KMS-11 (cell line): ENCODE results near the gene PCED1B.

Source experiments
- H2AFZ ChIP-seq: fragments of 200-600 bp; sonication (generic); 2 replicates; pipeline ENCODE4 v1.6.1; 2016; ENCODE audit warnings: antibody characterized with exemption, mixed run types, low read depth
- H3K27ac ChIP-seq: fragments of 200-600 bp; sonication (generic); 2 replicates; pipeline ENCODE4 v1.6.1; 2016; ENCODE audit warnings: mild to moderate bottlenecking, mixed run types
- H3K27me3 ChIP-seq: fragments of 200-600 bp; sonication (generic); 2 replicates; pipeline ENCODE4 v1.6.1; 2017; ENCODE audit warnings: mild to moderate bottlenecking, low read depth, mixed run types, moderate library complexity; ENCODE audit not compliant: insufficient read depth
- H3K36me3 ChIP-seq: fragments of 200-600 bp; sonication (generic); 2 replicates; pipeline ENCODE4 v1.6.1; 2017; ENCODE audit warnings: mild to moderate bottlenecking, mixed run types; ENCODE audit not compliant: insufficient read depth
- H3K4me1 ChIP-seq: fragments of 200-600 bp; sonication (generic); 2 replicates; pipeline ENCODE4 v1.6.1; 2016; ENCODE audit warnings: mild to moderate bottlenecking, low read depth, mixed run types; ENCODE audit not compliant: poor library complexity, severe bottlenecking
- H3K4me2 ChIP-seq: fragments of 200-600 bp; sonication (generic); 2 replicates; pipeline ENCODE4 v1.7.0; 2016; ENCODE audit warnings: mild to moderate bottlenecking, mixed run types
- H3K4me3 ChIP-seq: fragments of 200-600 bp; sonication (generic); IDR thresholded peaks from 2 replicates; pipeline ENCODE4 v1.6.1; 2017; ENCODE audit warnings: low read depth, low read length, mixed read lengths; ENCODE audit not compliant: insufficient read depth
- H3K79me2 ChIP-seq: fragments of 200-600 bp; sonication (generic); 2 replicates; pipeline ENCODE4 v1.6.1; 2016; ENCODE audit warnings: low read depth, mixed run types; ENCODE audit not compliant: insufficient read depth
- H3K9ac ChIP-seq: fragments of 200-600 bp; sonication (generic); 2 replicates; pipeline ENCODE4 v1.6.1; 2016; ENCODE audit warnings: mild to moderate bottlenecking, mixed run types
- H4K20me1 ChIP-seq: fragments of 200-600 bp; sonication (generic); 2 replicates; pipeline ENCODE4 v1.6.1; 2016; ENCODE audit warnings: mild to moderate bottlenecking, mixed run types; ENCODE audit not compliant: insufficient read depth
- CTCF ChIP-seq: fragments of 200-600 bp; sonication (generic); conservative IDR thresholded peaks from 2 replicates; pipeline ENCODE4 v1.6.1; 2017; ENCODE audit warnings: low read depth, mild to moderate bottlenecking, antibody characterized with exemption, low read length, moderate library complexity, mixed read lengths

The PCED1B gene

DNA sequence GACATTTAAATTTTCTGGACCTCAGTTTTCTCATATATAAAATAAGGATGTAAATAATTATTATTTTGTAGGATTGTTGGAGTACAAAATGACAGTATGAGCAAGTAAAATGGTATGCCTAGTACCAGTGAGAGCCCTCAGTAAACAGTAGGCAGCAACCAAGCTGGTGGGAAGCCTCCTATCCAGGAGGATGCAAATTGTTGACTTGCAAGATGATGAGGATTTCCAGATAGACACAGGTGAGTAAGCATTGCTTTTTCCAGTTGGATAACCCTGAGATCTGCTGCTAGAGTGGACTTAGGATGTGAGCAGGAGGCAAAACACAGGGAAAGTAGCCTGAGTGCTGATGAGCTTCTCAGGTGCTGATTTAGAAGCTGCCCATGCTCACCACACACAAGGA lies 28.5 kb downstream of the PCED1B start:
- Histone ChIP-seq H3K79me2 (no peaks in the 10 kb centered on the region), H4K20me1 (no peaks in the 10 kb centered on the region), H3K27me3 (no peaks in the 10 kb centered on the region), H3K4me3 (no peak overlapping the region), H3K4me1 (no peaks in the 10 kb centered on the region), H3K36me3 (no peaks in the 10 kb centered on the region), H3K9ac (no peak overlapping the region), H3K4me2 (no peak overlapping the region), H3K27ac (no peak overlapping the region), H2AFZ (no peak overlapping the region)
- no peak for TF ChIP-seq CTCF

GRCh38 chr12:47110011-47110541 lies 30.7 kb downstream of the PCED1B start:
- H3K27me3 ChIP-seq: no peaks in the 10 kb centered on the region
- H3K79me2 ChIP-seq: no peaks in the 10 kb centered on the region
- no peak for TF ChIP-seq CTCF

DNA sequence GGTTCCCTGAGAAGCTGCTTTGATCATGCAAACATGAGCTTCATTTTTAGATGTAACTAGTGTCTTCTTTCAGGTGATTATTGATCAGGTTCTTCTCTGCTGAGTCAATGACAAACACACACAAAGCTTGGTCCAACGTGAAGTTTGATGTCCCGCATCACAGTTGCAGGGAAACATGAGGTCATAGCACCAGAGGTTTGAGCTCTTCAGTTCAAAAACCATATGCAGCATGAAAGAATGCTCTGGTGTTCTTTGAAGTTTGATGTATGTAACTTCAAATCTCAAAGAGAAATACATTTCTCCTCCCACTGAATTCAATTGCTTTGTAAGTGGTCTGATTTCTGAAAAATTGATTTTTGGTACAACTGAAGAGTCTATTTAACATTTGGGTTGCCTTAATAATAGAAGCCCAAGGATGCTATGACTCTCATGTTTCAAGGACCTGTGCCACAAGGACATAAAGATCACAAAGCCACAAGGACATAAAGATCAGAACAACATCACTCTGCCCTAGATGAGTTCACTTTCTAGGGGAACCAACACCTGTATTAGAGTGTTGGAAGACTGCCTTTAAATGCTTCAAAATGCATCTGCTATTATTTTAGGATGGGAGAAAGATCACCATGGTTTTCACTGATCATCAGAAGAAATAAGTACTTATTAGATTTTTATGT lies 31.4 kb downstream of the PCED1B start:
- Histone ChIP-seq H3K9ac (no peak overlapping the region), H3K27me3 (no peaks in the 10 kb centered on the region), H2AFZ (no peak overlapping the region), H3K79me2 (no peaks in the 10 kb centered on the region), H3K4me3 (no peak overlapping the region), H4K20me1 (no peaks in the 10 kb centered on the region), H3K4me1 (no peaks in the 10 kb centered on the region), H3K4me2 (no peak overlapping the region), H3K27ac (no peak overlapping the region), H3K36me3 (no peaks in the 10 kb centered on the region)
- TF ChIP-seq CTCF: no peak

More at GRCh38 chr12:47110011-47110541, 30.7 kb downstream of the PCED1B start:
- Histone ChIP-seq H3K27ac (no peak overlapping the region), H3K4me3 (no peak overlapping the region), H4K20me1 (no peaks in the 10 kb centered on the region), H3K4me2 (no peak overlapping the region), H3K4me1 (no peaks in the 10 kb centered on the region), H2AFZ (no peak overlapping the region), H3K36me3 (no peaks in the 10 kb centered on the region), H3K9ac (no peak overlapping the region)

DNA sequence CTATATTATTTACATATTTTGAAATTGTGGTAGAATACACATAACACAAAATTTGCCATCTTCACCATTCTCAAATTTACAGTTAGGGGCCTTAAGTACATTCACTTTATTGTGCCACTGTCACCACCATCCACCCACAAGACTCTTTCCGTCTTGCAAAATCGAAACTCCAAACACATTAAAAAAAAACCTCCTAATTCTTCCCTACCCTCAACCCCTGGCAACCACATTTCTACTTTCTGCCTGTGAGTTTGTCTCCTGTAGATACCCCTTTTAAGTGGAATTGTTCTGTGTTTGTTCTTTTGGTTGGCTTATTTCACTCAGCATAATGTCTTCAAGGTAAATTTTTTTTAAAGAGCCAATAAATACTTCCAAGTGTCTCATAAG lies 32.0 kb downstream of the PCED1B start:
- Histone ChIP-seq H3K27ac (no peak overlapping the region), H3K4me1 (no peaks in the 10 kb centered on the region), H3K4me2 (no peak overlapping the region), H3K36me3 (no peaks in the 10 kb centered on the region), H3K27me3 (no peaks in the 10 kb centered on the region), H3K79me2 (no peaks in the 10 kb centered on the region), H2AFZ (no peak overlapping the region), H4K20me1 (no peaks in the 10 kb centered on the region), H3K9ac (no peak overlapping the region), H3K4me3 (no peak overlapping the region)
- no peak for TF ChIP-seq CTCF
